ENCODE results near the gene GRXCR1. TPM values are rescaled to one million over a fixed set of nuclear protein-coding genes. Genes with fewer than 3 reads are reported as not detected.
A peak's percentile ranks its signal among the peaks of the same experiment; 100 is the strongest.

Gene GRXCR1
- total RNA-seq, 1 experiment from 2014 or later: not detected

GRCh38 chr4:42945874-42946273 lies 53.4 kb downstream of the GRXCR1 start:
- H3K9me3 ChIP-seq (ENCODE audit: low read length): no peaks in the 10 kb centered on the region
- H3K27me3 ChIP-seq (ENCODE audit: low read length): no peaks in the 10 kb centered on the region
- no peak overlapping the region for H3K9ac ChIP-seq (ENCODE audit: low read length)
- H3K27ac ChIP-seq (ENCODE audit: low read length): no peak overlapping the region
- no peaks in the 10 kb centered on the region for H3K36me3 ChIP-seq (ENCODE audit: insufficient read depth, low read length)
- no peaks in the 10 kb centered on the region for H3K9me2 ChIP-seq (replicated peaks; ENCODE audit: insufficient read depth, low read length)
- DNase-seq: no peak
- no peaks in the 10 kb centered on the region for H3K79me2 ChIP-seq (ENCODE audit: low read length)
- H3K4me2 ChIP-seq (ENCODE audit: low read depth, low read length, poor library complexity, severe bottlenecking): no peak overlapping the region
- no peak overlapping the region for H3K4me3 ChIP-seq (ENCODE audit: low read length)
- no peaks in the 10 kb centered on the region for H3K4me1 ChIP-seq (ENCODE audit: low read length)
- no peak overlapping the region for H2AFZ ChIP-seq (ENCODE audit: low read length)
- H4K20me1 ChIP-seq (ENCODE audit: insufficient read depth, low read depth, low read length): no peaks in the 10 kb centered on the region

DNA sequence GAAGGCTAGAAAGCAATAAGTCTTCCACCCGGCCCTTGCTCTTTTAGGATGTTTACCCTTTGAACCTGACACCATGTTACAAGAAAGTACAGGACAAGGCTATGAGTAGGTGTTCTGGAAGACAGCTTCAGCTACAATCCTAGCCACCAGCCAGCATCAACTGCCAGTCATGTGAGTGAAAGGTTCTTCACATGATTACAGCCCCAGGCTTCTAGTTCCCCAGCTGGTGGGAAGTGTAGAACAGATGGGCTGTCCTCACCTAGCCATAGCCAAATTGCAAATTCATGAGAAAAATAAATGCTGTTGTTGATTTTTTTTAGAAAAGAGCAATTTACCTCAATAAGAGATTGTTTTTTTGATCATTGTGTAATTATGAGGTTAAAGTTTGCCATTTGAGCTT lies 60.8 kb downstream of the GRXCR1 start:
- Histone ChIP-seq H3K4me2 (ENCODE audit: low read depth, low read length, poor library complexity, severe bottlenecking) (no peak overlapping the region), H3K27ac (ENCODE audit: low read length) (no peak overlapping the region), H3K36me3 (ENCODE audit: insufficient read depth, low read length) (no peaks in the 10 kb centered on the region), H2AFZ (ENCODE audit: low read length) (no peak overlapping the region), H3K9ac (ENCODE audit: low read length) (no peak overlapping the region), H3K9me3 (ENCODE audit: low read length) (no peaks in the 10 kb centered on the region), H4K20me1 (ENCODE audit: insufficient read depth, low read depth, low read length) (no peaks in the 10 kb centered on the region), H3K9me2 (replicated peaks; ENCODE audit: insufficient read depth, low read length) (no peaks in the 10 kb centered on the region; the same call in 1 of the 2 replicates), H3K79me2 (ENCODE audit: low read length) (no peaks in the 10 kb centered on the region), H3K4me1 (ENCODE audit: low read length) (no peaks in the 10 kb centered on the region), H3K27me3 (ENCODE audit: low read length) (no peaks in the 10 kb centered on the region; the same call in 1 of the 2 replicates), H3K4me3 (ENCODE audit: low read length) (no peak overlapping the region)
- no peak for DNase-seq

- Histone ChIP-seq H3K9me2 (replicated peaks; ENCODE audit: insufficient read depth, low read length) (no peaks in the 10 kb centered on the region; the same call in 1 of the 2 replicates), H3K9ac (ENCODE audit: low read length) (no peak overlapping the region), H4K20me1 (ENCODE audit: insufficient read depth, low read depth, low read length) (no peaks in the 10 kb centered on the region), H3K27me3 (ENCODE audit: low read length) (peaks cover 2% of the 10 kb centered on the region; the same call in 1 of the 2 replicates), H3K4me2 (ENCODE audit: low read depth, low read length, poor library complexity, severe bottlenecking) (no peak overlapping the region), H3K4me1 (ENCODE audit: low read length) (no peaks in the 10 kb centered on the region), H3K4me3 (ENCODE audit: low read length) (no peak overlapping the region), H2AFZ (ENCODE audit: low read length) (no peak overlapping the region), H3K9me3 (ENCODE audit: low read length) (no peaks in the 10 kb centered on the region), H3K36me3 (ENCODE audit: insufficient read depth, low read length) (no peaks in the 10 kb centered on the region), H3K27ac (ENCODE audit: low read length) (no peak overlapping the region), H3K79me2 (ENCODE audit: low read length) (no peaks in the 10 kb centered on the region)
- no peak for DNase-seq
Measured at GRCh38 chr4:42954963-42955669, 62.6 kb downstream of the GRXCR1 start.

GRCh38 chr4:42955746-42956505 lies 63.4 kb downstream of the GRXCR1 start:
- no peak overlapping the region for H3K4me2 ChIP-seq (ENCODE audit: low read depth, low read length, poor library complexity, severe bottlenecking)
- no peaks in the 10 kb centered on the region for H4K20me1 ChIP-seq (ENCODE audit: insufficient read depth, low read depth, low read length)
- no peaks in the 10 kb centered on the region for H3K79me2 ChIP-seq (ENCODE audit: low read length)
- no peaks in the 10 kb centered on the region; the same call in 1 of the 2 replicates for H3K9me2 ChIP-seq (replicated peaks; ENCODE audit: insufficient read depth, low read length)
- H3K4me1 ChIP-seq (ENCODE audit: low read length): no peaks in the 10 kb centered on the region
- peaks cover 2% of the 10 kb centered on the region; the same call in 1 of the 2 replicates for H3K27me3 ChIP-seq (ENCODE audit: low read length)
- no peaks in the 10 kb centered on the region for H3K36me3 ChIP-seq (ENCODE audit: insufficient read depth, low read length)
- DNase-seq: no peak
- no peak overlapping the region for H3K4me3 ChIP-seq (ENCODE audit: low read length)
- no peak overlapping the region for H3K9ac ChIP-seq (ENCODE audit: low read length)
- H3K9me3 ChIP-seq (ENCODE audit: low read length): no peaks in the 10 kb centered on the region
- no peak overlapping the region for H3K27ac ChIP-seq (ENCODE audit: low read length)
- no peak overlapping the region for H2AFZ ChIP-seq (ENCODE audit: low read length)

GRCh38 chr4:42965326-42965725 lies 72.8 kb downstream of the GRXCR1 start:
- Histone ChIP-seq H3K4me1 (ENCODE audit: low read length) (no peaks in the 10 kb centered on the region), H3K27me3 (ENCODE audit: low read length) (no peaks in the 10 kb centered on the region), H3K9me2 (replicated peaks; ENCODE audit: insufficient read depth, low read length) (no peaks in the 10 kb centered on the region), H3K4me2 (ENCODE audit: low read depth, low read length, poor library complexity, severe bottlenecking) (no peak overlapping the region), H3K79me2 (ENCODE audit: low read length) (no peaks in the 10 kb centered on the region), H3K9ac (ENCODE audit: low read length) (no peak overlapping the region), H3K9me3 (ENCODE audit: low read length) (no peaks in the 10 kb centered on the region), H3K36me3 (ENCODE audit: insufficient read depth, low read length) (no peaks in the 10 kb centered on the region), H4K20me1 (ENCODE audit: insufficient read depth, low read depth, low read length) (no peaks in the 10 kb centered on the region), H2AFZ (ENCODE audit: low read length) (no peak overlapping the region), H3K4me3 (ENCODE audit: low read length) (no peak overlapping the region), H3K27ac (ENCODE audit: low read length) (no peak overlapping the region)
- peak; percentile 46 for DNase-seq

DNA sequence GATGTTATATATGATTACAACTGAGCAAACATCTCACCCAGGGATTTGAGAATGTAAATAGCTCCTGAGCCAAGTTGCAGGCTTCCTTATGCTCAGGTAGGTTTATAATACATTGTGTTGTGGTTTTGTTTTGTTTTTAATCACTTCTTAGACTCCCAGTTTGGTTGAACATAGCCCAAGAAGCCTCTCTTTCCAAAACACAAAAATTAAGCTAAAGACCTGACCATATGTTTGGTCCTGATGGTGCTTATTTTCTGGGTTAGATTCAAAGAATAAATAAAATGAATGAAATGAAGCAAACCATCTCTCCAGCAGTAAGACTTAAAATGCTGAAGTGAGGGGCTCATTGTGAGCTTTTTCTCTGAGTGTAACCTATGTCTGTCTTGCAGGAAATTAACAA lies 93.5 kb downstream of the GRXCR1 start:
- Histone ChIP-seq H3K4me1 (ENCODE audit: low read length) (no peaks in the 10 kb centered on the region), H3K36me3 (ENCODE audit: insufficient read depth, low read length) (no peaks in the 10 kb centered on the region), H3K9me3 (ENCODE audit: low read length) (peaks cover 3% of the 10 kb centered on the region; the same call in 1 of the 2 replicates), H3K27ac (ENCODE audit: low read length) (no peak overlapping the region), H3K79me2 (ENCODE audit: low read length) (no peaks in the 10 kb centered on the region), H3K4me2 (ENCODE audit: low read depth, low read length, poor library complexity, severe bottlenecking) (no peak overlapping the region), H3K9ac (ENCODE audit: low read length) (no peak overlapping the region), H3K27me3 (ENCODE audit: low read length) (no peaks in the 10 kb centered on the region), H3K9me2 (replicated peaks; ENCODE audit: insufficient read depth, low read length) (no peaks in the 10 kb centered on the region), H2AFZ (ENCODE audit: low read length) (no peak overlapping the region), H4K20me1 (ENCODE audit: insufficient read depth, low read depth, low read length) (no peaks in the 10 kb centered on the region), H3K4me3 (ENCODE audit: low read length) (no peak overlapping the region)
- DNase-seq: no peak

- Histone ChIP-seq H3K27ac (ENCODE audit: low read length) (no peak overlapping the region), H4K20me1 (ENCODE audit: insufficient read depth, low read depth, low read length) (no peaks in the 10 kb centered on the region), H3K9ac (ENCODE audit: low read length) (no peak overlapping the region), H3K4me2 (ENCODE audit: low read depth, low read length, poor library complexity, severe bottlenecking) (no peak overlapping the region), H3K4me1 (ENCODE audit: low read length) (no peaks in the 10 kb centered on the region), H3K79me2 (ENCODE audit: low read length) (no peaks in the 10 kb centered on the region), H3K27me3 (ENCODE audit: low read length) (no peaks in the 10 kb centered on the region), H3K9me3 (ENCODE audit: low read length) (no peaks in the 10 kb centered on the region), H3K9me2 (replicated peaks; ENCODE audit: insufficient read depth, low read length) (no peaks in the 10 kb centered on the region), H3K36me3 (ENCODE audit: insufficient read depth, low read length) (no peaks in the 10 kb centered on the region), H2AFZ (ENCODE audit: low read length) (no peak overlapping the region), H3K4me3 (ENCODE audit: low read length) (no peak overlapping the region)
- peak; percentile 76 for DNase-seq
Measured at GRCh38 chr4:42995343-42995944, 102.9 kb downstream of the GRXCR1 start.

DNA sequence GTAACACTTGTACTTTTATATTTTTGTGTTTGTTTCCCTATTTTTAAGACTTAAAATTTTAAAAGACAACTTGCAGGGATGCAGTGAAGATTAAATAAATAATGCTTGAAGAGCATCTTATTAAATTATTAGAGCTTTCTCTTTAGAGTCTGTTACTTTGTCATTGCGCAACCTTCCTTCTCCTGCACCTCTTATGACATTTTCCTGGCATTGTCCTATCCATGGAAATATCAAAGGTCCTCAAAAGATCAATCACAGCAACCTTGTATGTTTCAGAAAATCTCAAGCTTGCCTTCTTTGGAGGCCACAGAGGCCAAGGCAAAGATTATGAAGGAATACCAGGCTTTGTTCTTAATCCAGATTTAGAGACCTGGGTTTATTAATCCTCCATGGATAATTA lies 116.3 kb downstream of the GRXCR1 start:
- Histone ChIP-seq H3K9me2 (replicated peaks; ENCODE audit: insufficient read depth, low read length) (no peaks in the 10 kb centered on the region), H3K9ac (ENCODE audit: low read length) (no peak overlapping the region), H4K20me1 (ENCODE audit: insufficient read depth, low read depth, low read length) (no peaks in the 10 kb centered on the region), H3K27me3 (ENCODE audit: low read length) (no peaks in the 10 kb centered on the region), H3K4me2 (ENCODE audit: low read depth, low read length, poor library complexity, severe bottlenecking) (no peak overlapping the region), H3K4me3 (ENCODE audit: low read length) (no peak overlapping the region), H3K27ac (ENCODE audit: low read length) (no peak overlapping the region), H3K9me3 (ENCODE audit: low read length) (peaks cover 5% of the 10 kb centered on the region; the same call in 1 of the 2 replicates), H3K79me2 (ENCODE audit: low read length) (no peaks in the 10 kb centered on the region), H3K4me1 (ENCODE audit: low read length) (no peaks in the 10 kb centered on the region), H2AFZ (ENCODE audit: low read length) (no peak overlapping the region), H3K36me3 (ENCODE audit: insufficient read depth, low read length) (no peaks in the 10 kb centered on the region)
- DNase-seq: no peak
